WI38 (cell line): ENCODE data around the gene TMPRSS6.

Experiments
- H3K4me3 ChIP-seq: 2 replicates; pipeline ENCODE4 v1.5.1; 2011; ENCODE audit warnings: low read depth, mild to moderate bottlenecking, control low read depth, low read length
- CTCF ChIP-seq: IDR thresholded peaks from 2 replicates; pipeline ENCODE4 v1.5.1; 2012; ENCODE audit warnings: low read depth, mild to moderate bottlenecking, control low read depth, low read length

The TMPRSS6 gene

DNA sequence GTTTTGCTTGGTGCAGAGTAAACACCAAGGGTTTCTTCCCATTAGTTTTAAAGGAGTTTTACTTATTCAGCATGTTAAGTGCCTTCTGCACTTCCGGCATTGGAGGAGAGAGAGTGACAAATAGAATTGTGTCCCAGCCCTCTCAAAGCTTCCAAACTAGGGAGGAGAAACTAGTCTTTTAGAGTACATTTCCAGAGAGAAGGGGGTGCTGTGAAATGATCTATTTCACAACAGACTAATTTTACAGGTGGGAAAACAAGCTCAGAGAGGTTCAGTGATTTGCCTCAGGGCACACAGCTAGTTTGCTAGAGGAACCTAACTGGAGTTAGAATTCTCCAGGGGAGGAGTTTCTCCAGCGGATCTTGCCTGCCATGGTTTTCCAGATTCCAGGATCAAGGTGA lies 77.4 kb downstream of the TMPRSS6 start:
- no peak for TF ChIP-seq CTCF
- H3K4me3 ChIP-seq = no peak overlapping the region

- H3K4me3 ChIP-seq = no peak overlapping the region
- TF ChIP-seq CTCF = no peak
These were observed 78.8 kb downstream of the TMPRSS6 start for GRCh38 chr22:37030560-37031281.

- no peak overlapping the region for H3K4me3 ChIP-seq
These were observed 80.5 kb downstream of the TMPRSS6 start for GRCh38 chr22:37028692-37029674.

GRCh38 chr22:37027556-37027955 lies 82.0 kb downstream of the TMPRSS6 start:
- H3K4me3 ChIP-seq = no peak overlapping the region
- no peak for TF ChIP-seq CTCF

More at GRCh38 chr22:37028692-37029674, 80.5 kb downstream of the TMPRSS6 start:
- no peak for TF ChIP-seq CTCF

- no peak overlapping the region for H3K4me3 ChIP-seq
- TF ChIP-seq CTCF = no peak
These were observed 83.2 kb downstream of the TMPRSS6 start for GRCh38 chr22:37026325-37026724.

GRCh38 chr22:37025500-37026070 lies 83.9 kb downstream of the TMPRSS6 start:
- H3K4me3 ChIP-seq = no peak overlapping the region
- no peak for TF ChIP-seq CTCF
